Thymus (tissue), 11 donors: Measurements from ENCODE around the gene ANKRD65. TPM values are rescaled to one million over a fixed set of nuclear protein-coding genes. Genes with fewer than 3 reads are reported as not detected.

ENCODE experiments used
- DNase-seq, 9 donors: peaks; one replicate each; pipeline ENCODE4 v3.0.0-alpha.2; 2013; ENCODE audit warnings: low spot score in 9 of 9, low read depth in 6 of 9, missing footprints in 1 of 9
- H3K27ac ChIP-seq, 2 donors: one replicate each; pipeline ENCODE4 v1.5.1; 2013; ENCODE audit warnings: control low read depth in 1 of 2, low read depth in 1 of 2, low read length in 1 of 2, mild to moderate bottlenecking in 1 of 2, moderate library complexity in 1 of 2
- H3K27me3 ChIP-seq, 2 donors: one replicate each; pipeline ENCODE4 v1.5.1; 2013; ENCODE audit warnings: low read length in 1 of 2; ENCODE audit not compliant: control insufficient read depth in 2 of 2, insufficient read depth in 1 of 2
- H3K36me3 ChIP-seq, 2 donors: one replicate each; pipeline ENCODE4 v1.5.1; 2013; ENCODE audit warnings: low read length in 1 of 2, mild to moderate bottlenecking in 1 of 2, moderate library complexity in 1 of 2; ENCODE audit not compliant: control insufficient read depth in 2 of 2, insufficient read depth in 2 of 2
- H3K4me1 ChIP-seq, 2 donors: one replicate each; pipeline ENCODE4 v1.5.1; 2013; ENCODE audit warnings: low read length in 2 of 2; ENCODE audit not compliant: control insufficient read depth in 2 of 2, insufficient read depth in 2 of 2
- H3K4me3 ChIP-seq, 2 donors: one replicate each; pipeline ENCODE4 v1.5.1; 2013; ENCODE audit warnings: low read length in 2 of 2, control low read depth in 1 of 2, mild to moderate bottlenecking in 1 of 2
- H3K9me3 ChIP-seq, 2 donors: one replicate each; pipeline ENCODE4 v1.5.1; 2013; ENCODE audit warnings: low read length in 1 of 2, mild to moderate bottlenecking in 1 of 2; ENCODE audit not compliant: control insufficient read depth in 2 of 2, insufficient read depth in 1 of 2
- WGBS: extraction: QIAGEN DNeasy Blood & Tissue Kit; methylation state at CpG from one replicate; pipeline ENCODE4 v1.1.7; 2013; 5-methylcytosine and 5-hydroxymethylcytosine counted together
- polyA plus RNA-seq: library from polyadenylated mRNA; stranded (reverse); fragments of 200-250 nt; gene quantifications from one replicate; pipeline ENCODE4 v1.2.3, GENCODE V29; 2013
- total RNA-seq: library from RNA; stranded (reverse); fragments of 120-200 nt; gene quantifications from one replicate; pipeline ENCODE4 v1.2.4, GENCODE V29; 2013
- donor health status: healthy.

Gene ANKRD65
- total and polyA plus RNA-seq, 2 donors: 7.9 to 16.0 TPM

- 95% methylated on average over 20 of the region's 20 CpGs for WGBS
- H3K36me3 ChIP-seq: peaks cover 62 to 63% of the 10 kb centered on the region in 2 donors
- peak in 1 of 9 donors; percentile 27 for DNase-seq
- H3K27me3 ChIP-seq: no peaks in the 10 kb centered on the region
- H3K27ac ChIP-seq: no peak overlapping the region
- H3K4me3 ChIP-seq: no peak overlapping the region
- H3K9me3 ChIP-seq: peaks cover 0 to 1% of the 10 kb centered on the region in 2 donors
- peaks cover 30 to 46% of the 10 kb centered on the region in 2 donors for H3K4me1 ChIP-seq
Observed at GRCh38 chr1:1402072-1402900, 18.8 kb downstream of the ANKRD65 start.

- WGBS: 95% methylated on average over 7 of the region's 7 CpGs
- Histone ChIP-seq H3K4me1 (peaks cover 30 to 49% of the 10 kb centered on the region in 2 donors), H3K36me3 (peaks cover 66 to 69% of the 10 kb centered on the region in 2 donors)
Observed at GRCh38 chr1:1401457-1402010, 19.5 kb downstream of the ANKRD65 start.

GRCh38 chr1:1400576-1401456 is 20.3 kb downstream of the ANKRD65 start:
- no peaks in the 10 kb centered on the region for H3K27me3 ChIP-seq
- WGBS: 94% methylated on average over 22 of the region's 22 CpGs
- peaks cover 62 to 65% of the 10 kb centered on the region in 2 donors for H3K36me3 ChIP-seq
- no peak for DNase-seq
- H3K4me3 ChIP-seq: peak overlapping the region; percentile 97 to 99
- peak overlapping the region in 1 of 2 donors; percentile 9 for H3K27ac ChIP-seq
- H3K9me3 ChIP-seq: peaks cover 0 to 1% of the 10 kb centered on the region in 2 donors
- peaks cover 23 to 41% of the 10 kb centered on the region in 2 donors for H3K4me1 ChIP-seq

More at GRCh38 chr1:1401457-1402010, 19.5 kb downstream of the ANKRD65 start:
- H3K27ac ChIP-seq: no peak overlapping the region
- H3K27me3 ChIP-seq: no peaks in the 10 kb centered on the region
- H3K9me3 ChIP-seq: peaks cover 0 to 1% of the 10 kb centered on the region in 2 donors
- no peak for DNase-seq
- H3K4me3 ChIP-seq: no peak overlapping the region

- peaks cover 60 to 65% of the 10 kb centered on the region in 2 donors for H3K36me3 ChIP-seq
- H3K27me3 ChIP-seq: no peaks in the 10 kb centered on the region
- peaks cover 0 to 1% of the 10 kb centered on the region in 2 donors for H3K9me3 ChIP-seq
- peak overlapping the region; percentile 97 to 99 for H3K4me3 ChIP-seq
- peak overlapping the region; percentile 75 to 88 for H3K27ac ChIP-seq
- no peak for DNase-seq
- WGBS: 9% methylated on average over 34 of the region's 34 CpGs
- peaks cover 18 to 34% of the 10 kb centered on the region in 2 donors for H3K4me1 ChIP-seq
Observed at GRCh38 chr1:1399872-1400575, 21.1 kb downstream of the ANKRD65 start.

- peaks cover 0 to 1% of the 10 kb centered on the region in 2 donors for H3K9me3 ChIP-seq
- peak within 1 kb of the TSS; percentile 97 to 99 for H3K4me3 ChIP-seq
- H3K36me3 ChIP-seq: peaks cover 60 to 63% of the 10 kb centered on the region in 2 donors
- peak within 1 kb of the TSS; percentile 75 to 88 for H3K27ac ChIP-seq
- peaks cover 18 to 34% of the 10 kb centered on the region in 2 donors for H3K4me1 ChIP-seq
- peak; percentile 94 to 99 (median 99) for DNase-seq
- WGBS: under 1% methylated on average over 86 of the region's 86 CpGs
- H3K27me3 ChIP-seq: no peaks in the 10 kb centered on the region
Observed at GRCh38 chr1:1399187-1399871, 21.7 kb downstream of the ANKRD65 start, which contains the start of gene CCNL2. TSS of gene CCNL2 (minus strand) at chr1:1399335. CDS start at chr1:1399306, 29 bp downstream.

GRCh38 chr1:1398677-1399186 is 22.3 kb downstream of the ANKRD65 start:
- Histone ChIP-seq H3K36me3 (peaks cover 62 to 65% of the 10 kb centered on the region in 2 donors), H3K4me3 (peak overlapping the region; percentile 86 to 97), H3K27me3 (no peaks in the 10 kb centered on the region), H3K27ac (peak overlapping the region in 1 of 2 donors; percentile 81), H3K4me1 (peaks cover 18 to 34% of the 10 kb centered on the region in 2 donors), H3K9me3 (peaks cover 0 to 1% of the 10 kb centered on the region in 2 donors)
- under 1% methylated on average over 54 of the region's 54 CpGs for WGBS
- DNase-seq: peak in 1 of 9 donors; percentile 25

- H3K36me3 ChIP-seq: peaks cover 66 to 68% of the 10 kb centered on the region in 2 donors
- no peak overlapping the region for H3K27ac ChIP-seq
- 76% methylated on average over 19 of the region's 19 CpGs for WGBS
- peaks cover 0 to 1% of the 10 kb centered on the region in 2 donors for H3K9me3 ChIP-seq
- H3K4me1 ChIP-seq: peaks cover 18 to 34% of the 10 kb centered on the region in 2 donors
- no peak for DNase-seq
- no peaks in the 10 kb centered on the region for H3K27me3 ChIP-seq
- H3K4me3 ChIP-seq: peak overlapping the region; percentile 86 to 97
Observed at GRCh38 chr1:1397839-1398523, 23.1 kb downstream of the ANKRD65 start.
